HAP-1 (cell line): Measurements from ENCODE around the gene TMEM11.

Experiments used
- DNase-seq, 2 experiments: peaks; one replicate each; pipeline ENCODE4 v3.0.0-alpha.2; 2016 to 2020; ENCODE audit warnings: low spot score in 2 of 2
- H3K27me3 ChIP-seq: fragments of 250-450 bp; sonication (Bioruptor Pico); 2 replicates; pipeline ENCODE4 v1.5.1; 2020; ENCODE audit warnings: low read depth, mild to moderate bottlenecking, moderate library complexity
- H3K36me3 ChIP-seq: fragments of 250-450 bp; sonication (Bioruptor Pico); replicated peaks from 2 replicates; pipeline ENCODE4 v1.5.1; 2020; ENCODE audit warnings: mild to moderate bottlenecking
- H3K4me1 ChIP-seq: fragments of 250-450 bp; sonication (Bioruptor Pico); 2 replicates; pipeline ENCODE4 v1.5.1; 2020; ENCODE audit warnings: mild to moderate bottlenecking
- H3K4me3 ChIP-seq: fragments of 250-450 bp; sonication (Bioruptor Pico); 2 replicates; pipeline ENCODE4 v1.5.1; 2020; ENCODE audit warnings: mild to moderate bottlenecking, moderate library complexity
- H3K9me3 ChIP-seq: fragments of 250-450 bp; sonication (Bioruptor Pico); 2 replicates; pipeline ENCODE4 v1.5.1; 2020; ENCODE audit warnings: mild to moderate bottlenecking, moderate library complexity
- in situ Hi-C: fragments of 300-500 bp; cut with MboI; formaldehyde crosslinking; loops from 3 replicates; pipeline ENCODE4 v1.14.3; 2020; ENCODE audit warnings: low sequenced_read_pairs, inconsistent platforms, mixed read lengths

The TMEM11 gene

DNA sequence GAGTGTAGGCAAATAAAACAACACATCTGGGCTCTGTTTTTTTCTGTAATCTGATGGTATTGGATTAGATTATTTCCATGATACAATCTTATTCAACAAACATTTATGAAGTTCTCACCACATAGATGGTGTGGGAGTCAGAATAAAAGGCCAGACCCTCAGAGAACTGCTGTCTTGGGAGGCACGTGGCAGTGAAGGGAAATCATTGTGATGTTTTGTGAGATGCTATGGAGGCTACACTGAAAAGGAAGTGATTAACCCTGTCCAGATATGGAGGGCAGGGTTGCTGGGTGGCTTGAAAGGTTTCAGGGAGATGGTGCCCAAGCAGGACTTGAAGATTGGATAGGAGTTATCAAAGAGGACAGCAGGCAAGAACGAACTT, 51.6 kb downstream of the TMEM11 start:
- in situ Hi-C loops: no loop called here
- H3K4me3 ChIP-seq: no peak overlapping the region
- no peaks in the 10 kb centered on the region for H3K9me3 ChIP-seq

DNA sequence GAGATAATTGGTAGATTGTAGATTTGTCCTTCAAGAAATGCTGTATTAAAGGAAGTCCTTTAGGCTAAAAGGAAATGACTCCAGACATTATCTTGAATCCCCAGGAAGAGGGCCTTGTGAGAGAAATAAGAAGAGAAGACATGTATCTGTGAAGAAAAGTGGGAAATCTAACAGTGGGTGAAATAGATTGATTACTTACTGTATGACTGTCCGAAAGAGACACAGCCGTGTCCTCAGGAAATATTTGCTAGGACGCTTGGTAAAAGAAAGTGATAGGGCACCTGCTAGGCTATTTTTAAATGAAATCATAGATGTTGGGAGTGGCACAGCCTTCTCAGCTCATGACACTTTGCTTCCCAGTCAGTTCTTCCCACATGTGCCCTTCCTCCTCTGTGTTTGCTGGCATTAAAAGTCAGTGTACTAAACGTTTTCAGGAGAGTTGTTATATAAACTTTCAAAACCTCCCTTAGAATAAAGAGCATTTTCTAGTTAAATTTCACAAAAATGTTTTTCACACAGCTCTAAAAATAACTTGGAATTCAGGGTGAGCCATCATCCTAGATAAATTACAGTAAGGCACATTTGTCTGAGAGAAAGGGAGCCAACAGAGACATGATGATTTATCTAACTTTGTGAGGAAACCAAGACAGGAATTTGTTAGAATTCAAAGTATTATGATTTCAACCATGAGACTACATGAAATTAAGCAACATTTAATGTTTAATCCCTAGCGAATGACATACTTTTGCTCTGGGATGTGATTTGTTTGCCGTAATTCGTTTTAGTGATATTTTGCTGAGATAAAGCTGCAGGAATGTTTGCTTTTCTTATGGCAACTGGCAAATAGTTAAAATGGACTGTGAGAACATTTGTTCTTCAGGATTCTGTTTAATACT, 52.2 kb downstream of the TMEM11 start:
- Histone ChIP-seq H3K4me3 (no peak overlapping the region), H3K27me3 (no peaks in the 10 kb centered on the region), H3K36me3 (no peaks in the 10 kb centered on the region), H3K4me1 (no peaks in the 10 kb centered on the region), H3K9me3 (no peaks in the 10 kb centered on the region)
- in situ Hi-C loops: no loop called here
- no peak for DNase-seq

More for the DNA sequence above, 51.6 kb downstream of the TMEM11 start:
- Histone ChIP-seq H3K36me3 (no peaks in the 10 kb centered on the region), H3K27me3 (no peaks in the 10 kb centered on the region), H3K4me1 (no peaks in the 10 kb centered on the region)
- no peak for DNase-seq

- in situ Hi-C loops: no loop called here
Measured at GRCh38 chr17:21160401-21160800, 53.6 kb downstream of the TMEM11 start.

GRCh38 chr17:21157586-21158370, 56.2 kb downstream of the TMEM11 start:
- H3K36me3 ChIP-seq: no peaks in the 10 kb centered on the region
- DNase-seq: no peak
- H3K27me3 ChIP-seq: no peaks in the 10 kb centered on the region
- in situ Hi-C loops: no loop called here
- H3K9me3 ChIP-seq: no peaks in the 10 kb centered on the region
- no peaks in the 10 kb centered on the region for H3K4me1 ChIP-seq
- H3K4me3 ChIP-seq: no peak overlapping the region

More at GRCh38 chr17:21160401-21160800, 53.6 kb downstream of the TMEM11 start:
- Histone ChIP-seq H3K4me3 (no peak overlapping the region), H3K36me3 (no peaks in the 10 kb centered on the region), H3K4me1 (no peaks in the 10 kb centered on the region), H3K27me3 (no peaks in the 10 kb centered on the region), H3K9me3 (no peaks in the 10 kb centered on the region)
- no peak for DNase-seq

GRCh38 chr17:21152731-21153130, 61.2 kb downstream of the TMEM11 start:
- H3K27me3 ChIP-seq: no peaks in the 10 kb centered on the region
- H3K9me3 ChIP-seq: peaks cover 7% of the 10 kb centered on the region; the same call in 1 of the 2 replicates
- in situ Hi-C loops: no loop called here

DNA sequence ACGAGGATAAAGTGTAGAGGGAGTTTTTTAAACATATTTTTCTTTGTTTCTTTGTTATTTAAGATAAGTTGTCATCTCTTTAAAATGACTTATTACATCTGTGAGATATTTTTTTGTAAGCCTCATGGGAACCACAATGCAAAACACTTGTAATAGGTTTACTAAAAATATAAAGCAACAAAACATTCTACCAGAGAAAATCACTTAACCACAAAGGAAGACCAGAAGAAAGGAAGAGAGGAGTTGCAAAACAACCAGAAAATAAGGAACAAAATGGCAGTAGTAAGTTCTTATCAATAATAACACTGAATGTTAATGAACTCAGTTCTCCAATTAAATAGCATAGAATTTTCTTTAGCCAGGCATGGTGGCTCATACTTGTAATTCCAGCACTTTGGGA, 64.3 kb downstream of the TMEM11 start:
- Histone ChIP-seq H3K9me3 (peaks cover 7% of the 10 kb centered on the region; the same call in 1 of the 2 replicates), H3K36me3 (no peaks in the 10 kb centered on the region), H3K4me1 (no peaks in the 10 kb centered on the region), H3K4me3 (no peak overlapping the region), H3K27me3 (no peaks in the 10 kb centered on the region)
- DNase-seq: no peak
- in situ Hi-C loops: no loop called here

More at GRCh38 chr17:21152731-21153130, 61.2 kb downstream of the TMEM11 start:
- Histone ChIP-seq H3K4me1 (no peaks in the 10 kb centered on the region), H3K4me3 (no peak overlapping the region), H3K36me3 (no peaks in the 10 kb centered on the region)
- DNase-seq: no peak
